Activated effector memory CD4-positive, alpha-beta T cell treated with Interleukin-2 at 50 U/mL for 16 hours (primary cell): ENCODE measurements around the gene GAB2.

Experiments
- DNase-seq: peaks from one replicate; pipeline ENCODE4 v3.0.0-alpha.2; 2020

Gene GAB2

GRCh38 chr11:78171951-78172350, 245.7 kb downstream of the GAB2 start:
- no peak for DNase-seq

GRCh38 chr11:78170874-78171549, 246.6 kb downstream of the GAB2 start:
- DNase-seq, result no peak

- DNase-seq, result no peak
Observed at GRCh38 chr11:78170413-78170812, 247.2 kb downstream of the GAB2 start.

- no peak for DNase-seq
Observed at GRCh38 chr11:78168539-78169477, 248.8 kb downstream of the GAB2 start.

- DNase-seq, result no peak
Observed at GRCh38 chr11:78166855-78167469, 250.7 kb downstream of the GAB2 start.
